ENCODE measurements around the gene CXXC4.

DNA sequence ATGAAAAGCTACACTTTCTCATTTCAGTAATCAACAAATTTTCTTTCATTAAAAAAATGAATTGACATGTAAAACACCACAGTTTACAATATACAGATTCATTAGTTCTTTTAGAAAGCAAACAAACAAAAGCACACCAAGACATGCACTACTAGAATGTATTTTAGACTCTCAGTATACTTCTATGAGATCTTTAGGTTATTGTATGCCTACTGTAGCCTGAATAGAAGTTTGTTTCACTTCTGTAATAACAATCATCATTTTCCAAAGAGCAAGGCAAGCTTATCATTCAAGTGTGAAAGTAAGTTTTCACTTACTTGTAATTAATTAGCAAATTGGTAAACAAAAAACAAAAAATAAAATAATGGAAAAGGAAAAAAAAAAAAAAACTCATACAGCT, 24.9 kb downstream of the CXXC4 start:
- TF ChIP-seq, protein P1, sequence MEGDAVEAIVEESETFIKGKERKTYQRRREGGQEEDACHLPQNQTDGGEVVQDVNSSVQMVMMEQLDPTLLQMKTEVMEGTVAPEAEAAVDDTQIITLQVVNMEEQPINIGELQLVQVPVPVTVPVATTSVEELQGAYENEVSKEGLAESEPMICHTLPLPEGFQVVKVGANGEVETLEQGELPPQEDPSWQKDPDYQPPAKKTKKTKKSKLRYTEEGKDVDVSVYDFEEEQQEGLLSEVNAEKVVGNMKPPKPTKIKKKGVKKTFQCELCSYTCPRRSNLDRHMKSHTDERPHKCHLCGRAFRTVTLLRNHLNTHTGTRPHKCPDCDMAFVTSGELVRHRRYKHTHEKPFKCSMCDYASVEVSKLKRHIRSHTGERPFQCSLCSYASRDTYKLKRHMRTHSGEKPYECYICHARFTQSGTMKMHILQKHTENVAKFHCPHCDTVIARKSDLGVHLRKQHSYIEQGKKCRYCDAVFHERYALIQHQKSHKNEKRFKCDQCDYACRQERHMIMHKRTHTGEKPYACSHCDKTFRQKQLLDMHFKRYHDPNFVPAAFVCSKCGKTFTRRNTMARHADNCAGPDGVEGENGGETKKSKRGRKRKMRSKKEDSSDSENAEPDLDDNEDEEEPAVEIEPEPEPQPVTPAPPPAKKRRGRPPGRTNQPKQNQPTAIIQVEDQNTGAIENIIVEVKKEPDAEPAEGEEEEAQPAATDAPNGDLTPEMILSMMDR (conservative IDR thresholded peaks at IDR 0.05; ENCODE audit: low read depth, low read length) = no peak
- TF ChIP-seq EZH2 (IDR thresholded peaks at IDR 0.05; ENCODE audit: low read length, unreplicated experiment) = no peak
